HS-27A (cell line): ENCODE results near the gene UST.
"Not testable (repeated sequence)": the region's sequence is repeated elsewhere in the genome, so short reads cannot be mapped to it uniquely, and the experiment has no call there.

ENCODE experiments used
- DNase-seq: peaks from one replicate; pipeline ENCODE4 v3.0.0-alpha.2; 2012; ENCODE audit warnings: low read depth, missing footprints

UST gene

DNA sequence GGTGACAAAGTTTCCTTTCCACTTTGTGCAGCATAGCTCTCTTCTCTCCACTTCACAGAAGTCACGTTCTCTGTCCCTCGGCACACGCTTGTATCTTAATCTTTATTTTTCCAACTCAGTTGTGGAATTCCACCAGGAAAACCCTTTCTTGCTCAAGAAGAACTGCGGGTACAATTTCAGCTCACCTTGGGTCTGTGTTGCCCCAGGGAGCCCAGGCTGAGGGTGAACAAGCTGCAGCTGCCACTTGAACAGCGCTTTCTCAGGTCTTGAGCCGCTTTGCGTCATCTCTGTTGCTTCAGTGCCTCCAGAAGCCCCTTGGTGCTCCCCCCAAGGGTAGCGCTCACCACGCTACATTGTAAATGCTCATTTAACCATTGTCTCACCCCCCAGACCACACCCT, 341.5 kb downstream of the UST start:
- no peak for DNase-seq

GRCh38 chr6:149089510-149089909, 342.7 kb downstream of the UST start:
- no peak for DNase-seq

- DNase-seq, result no peak
These were observed 344.1 kb downstream of the UST start for GRCh38 chr6:149090937-149091336.

DNA sequence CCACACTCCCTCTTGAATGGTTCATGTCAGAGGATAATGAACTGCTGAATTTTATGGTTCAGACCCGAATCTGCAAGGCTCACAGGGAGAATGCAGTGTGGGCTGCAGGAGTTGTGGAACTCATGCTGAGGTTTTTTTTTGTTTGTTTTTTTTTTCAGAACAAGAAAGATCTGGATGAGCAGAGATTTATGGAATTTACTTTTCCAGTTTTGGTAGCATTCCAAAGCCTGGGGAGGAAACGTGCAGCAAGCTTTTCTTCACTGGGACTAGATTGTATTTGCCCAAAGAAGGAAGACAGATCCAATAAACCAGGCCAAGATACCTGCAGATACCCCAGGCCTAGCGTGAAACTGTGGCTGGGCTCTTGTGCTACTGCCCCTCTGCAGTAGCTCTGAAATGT, 346.8 kb downstream of the UST start:
- DNase-seq, result no peak

DNA sequence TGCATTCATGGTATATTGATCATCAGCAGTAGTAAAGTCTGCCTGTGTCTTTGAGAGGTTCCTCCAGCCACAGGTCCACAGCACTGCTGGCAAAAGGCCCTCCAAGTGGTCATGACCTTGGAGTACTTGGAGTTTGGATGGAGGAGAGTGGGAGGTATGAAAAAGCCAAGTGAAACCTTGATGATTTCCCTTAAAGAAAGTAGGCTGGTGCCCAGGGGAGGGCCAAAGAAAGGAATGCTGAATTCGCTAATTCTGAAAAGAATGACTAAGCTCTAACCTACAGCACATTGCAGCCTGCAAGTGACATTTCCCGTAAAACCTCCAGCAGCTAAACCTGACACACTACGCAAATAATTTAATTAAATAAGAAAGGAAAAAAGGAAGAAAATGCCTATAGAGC, 347.3 kb downstream of the UST start:
- DNase-seq, result no peak

- no peak for DNase-seq
These were observed 348.1 kb downstream of the UST start for GRCh38 chr6:149094934-149095351.

GRCh38 chr6:149095842-149096241, 349.0 kb downstream of the UST start:
- no peak for DNase-seq

DNA sequence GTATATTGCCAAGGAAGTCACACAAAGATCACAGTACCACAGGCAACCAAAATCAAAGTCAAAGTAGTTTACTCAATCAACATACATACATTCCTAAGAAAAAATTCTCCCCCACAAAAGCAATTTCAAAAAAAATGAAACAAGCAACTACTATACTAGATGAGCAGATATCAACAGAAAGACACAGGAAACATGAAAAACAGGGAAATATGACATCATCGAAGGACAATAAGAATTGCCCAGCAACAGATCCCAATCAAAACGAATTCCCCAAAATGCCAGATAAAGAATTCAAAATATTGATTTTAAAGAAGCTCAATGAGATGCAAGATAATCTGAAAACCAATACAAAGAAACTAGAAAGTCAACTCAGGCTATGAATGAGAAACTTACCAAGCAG, 351.0 kb downstream of the UST start:
- no peak for DNase-seq

DNA sequence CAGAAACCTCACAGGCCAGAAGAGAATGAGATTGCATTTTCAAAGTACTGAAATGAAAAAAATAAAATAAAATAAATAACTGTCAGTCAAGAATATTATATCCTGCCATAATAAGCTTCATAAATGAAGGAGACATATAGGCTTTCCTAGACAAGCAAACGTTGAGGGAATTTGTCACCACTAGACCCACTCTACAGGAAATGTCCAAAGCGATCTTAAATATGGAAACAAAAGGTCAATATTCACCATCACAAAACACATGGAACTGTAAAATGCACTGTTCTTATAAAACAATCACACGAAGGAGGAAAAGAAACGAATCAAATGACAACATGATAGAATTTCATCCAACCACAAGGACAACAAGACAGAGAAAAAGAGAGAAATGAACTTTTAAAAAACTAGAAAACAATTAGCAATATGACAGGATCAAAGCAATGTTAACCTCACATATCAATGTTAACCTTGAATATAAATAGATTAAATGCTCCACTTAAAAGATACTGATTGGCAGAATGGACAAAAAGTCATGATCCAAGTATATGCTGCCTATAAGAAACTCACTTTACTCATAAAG, 352.0 kb downstream of the UST start:
- no peak for DNase-seq

GRCh38 chr6:149102324-149102723, 355.5 kb downstream of the UST start:
- DNase-seq, result no peak

- DNase-seq, result not testable (repeated sequence)
These were observed 357.1 kb downstream of the UST start for GRCh38 chr6:149103950-149104349.

- DNase-seq, result no peak
These were observed 360.7 kb downstream of the UST start for GRCh38 chr6:149107520-149107919.

DNA sequence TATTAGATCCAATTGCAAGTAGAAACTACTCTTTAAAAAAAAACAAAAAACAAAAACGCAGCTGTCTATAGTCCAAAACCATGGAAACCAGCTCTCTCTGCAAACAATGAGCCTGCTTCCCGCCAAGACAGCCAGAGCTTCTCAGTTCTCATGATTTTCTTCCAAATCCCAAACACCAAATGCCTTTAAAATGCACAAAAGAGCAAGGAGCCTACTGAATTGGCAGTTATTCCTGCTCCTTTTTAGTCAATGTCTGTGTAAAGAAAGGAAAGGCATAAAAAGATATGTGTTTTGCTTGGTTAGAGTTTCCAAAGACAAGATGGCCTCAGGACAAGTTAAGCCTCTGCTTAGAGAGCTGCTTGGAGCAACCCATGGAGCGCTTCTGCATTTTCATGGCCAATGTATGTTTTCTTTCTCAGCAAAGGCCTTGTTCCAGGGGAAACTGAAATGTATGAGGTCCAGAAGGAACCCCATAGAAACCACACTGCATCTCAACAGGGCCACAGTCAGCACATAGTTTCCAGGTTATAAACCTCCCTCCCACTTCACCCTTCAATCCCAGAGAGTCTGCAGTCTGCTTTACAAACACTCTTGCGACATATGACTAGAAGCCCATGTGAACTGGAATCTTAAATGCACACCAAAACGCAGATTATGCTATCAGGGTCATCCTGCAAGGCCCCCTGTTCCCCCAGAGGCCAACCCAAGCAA, 361.4 kb downstream of the UST start:
- no peak for DNase-seq

- no peak for DNase-seq
These were observed 361.9 kb downstream of the UST start for GRCh38 chr6:149108749-149109100.

- DNase-seq, result no peak
These were observed 362.7 kb downstream of the UST start for GRCh38 chr6:149109397-149110070.

- no peak for DNase-seq
These were observed 364.8 kb downstream of the UST start for GRCh38 chr6:149111556-149112115.

DNA sequence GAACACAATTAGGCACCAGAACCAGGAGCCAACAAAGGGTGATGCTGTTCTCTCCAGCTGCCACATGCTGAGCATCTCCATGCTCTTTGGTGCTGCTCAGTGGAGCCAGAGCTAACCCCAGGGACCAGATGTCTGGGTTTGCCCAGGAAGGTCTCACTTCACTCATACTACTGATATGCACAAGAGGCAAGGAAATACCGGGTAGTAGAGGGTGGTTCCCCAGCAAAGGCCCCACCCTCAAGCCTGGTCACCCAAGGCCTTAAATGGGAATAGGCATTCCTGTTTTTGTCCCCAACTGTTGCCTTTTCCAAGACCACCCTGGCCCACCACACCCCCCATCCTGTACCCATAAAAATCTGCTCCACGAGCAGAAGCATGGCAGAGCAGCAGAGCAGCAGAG, 366.1 kb downstream of the UST start:
- DNase-seq, result no peak

GRCh38 chr6:149114167-149114566, 367.3 kb downstream of the UST start:
- DNase-seq, result no peak

DNA sequence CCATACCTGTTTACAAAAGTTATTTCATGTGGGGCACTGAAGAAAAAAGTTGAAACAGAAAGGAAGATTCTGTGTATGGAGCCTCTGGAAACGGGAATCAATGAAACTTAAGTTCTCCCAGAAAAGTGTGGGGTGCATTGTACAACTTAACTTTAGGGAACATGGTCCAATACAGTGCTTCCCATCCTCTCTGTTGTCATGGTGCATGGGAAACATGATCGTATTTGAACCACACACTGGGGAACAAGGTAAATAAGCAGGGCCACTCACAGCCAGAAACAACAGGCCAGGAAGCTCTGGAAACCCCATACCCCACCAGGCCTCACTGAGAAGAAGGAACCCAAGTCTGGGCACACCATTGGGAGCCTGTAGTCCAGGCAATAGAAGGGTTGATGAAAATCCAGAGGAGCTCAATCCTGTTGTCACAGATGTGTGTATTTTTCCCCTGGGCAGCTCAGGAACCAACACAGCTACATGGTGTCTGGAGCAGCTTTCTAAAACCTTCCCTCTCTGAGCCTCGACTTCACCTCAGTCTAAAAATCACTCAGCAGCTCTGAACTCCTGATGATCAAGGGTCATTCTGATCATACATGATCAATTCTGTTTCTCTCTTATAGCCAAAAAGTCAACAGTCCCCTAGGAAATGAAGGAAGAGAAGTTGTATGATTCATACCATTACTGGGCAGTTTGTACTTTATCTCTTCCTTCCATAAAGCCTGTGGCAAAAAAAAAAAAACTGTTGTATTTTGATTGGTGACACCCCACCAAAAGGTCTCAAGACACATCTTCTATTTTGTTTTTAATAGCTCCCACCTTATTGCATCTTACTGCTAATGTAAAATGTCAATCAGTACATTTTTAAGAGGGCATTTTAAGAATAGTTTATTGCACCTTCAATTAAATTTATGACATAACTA, 372.2 kb downstream of the UST start:
- no peak for DNase-seq

- DNase-seq, result no peak
These were observed 376.3 kb downstream of the UST start for GRCh38 chr6:149122850-149123821.

DNA sequence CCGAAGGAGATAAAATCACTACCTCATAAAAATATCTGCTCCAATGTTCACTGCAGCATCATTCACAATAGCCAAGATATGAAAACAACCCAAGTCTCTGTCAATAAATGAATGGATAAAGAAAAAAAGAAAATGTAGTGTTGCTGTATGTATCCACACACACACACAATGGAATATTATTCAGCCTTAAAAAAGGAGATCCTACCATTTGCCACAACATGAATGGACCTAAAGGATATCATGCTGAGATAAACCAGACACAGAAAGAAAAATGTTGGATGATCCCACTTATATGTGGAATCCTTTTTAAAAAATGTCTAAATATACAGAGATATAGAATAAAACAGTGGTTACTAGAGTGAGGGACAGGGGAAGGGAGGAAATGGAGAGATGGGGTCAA, 378.5 kb downstream of the UST start:
- DNase-seq, result no peak
